ENCODE results near the gene PAX6. TPM values are rescaled to one million over a fixed set of nuclear protein-coding genes. Genes with fewer than 3 reads are reported as not detected.

Gene PAX6
- total and polyA plus RNA-seq, 2 donors (not counting 1 experiment from before 2014, with no cell fraction given) = 0.44 TPM; not detected in 1

- no peaks in the 10 kb centered on the region for H3K36me3 ChIP-seq (ENCODE audit: control insufficient read depth, insufficient read depth, low read length)
- peaks cover 87% of the 10 kb centered on the region for H3K27me3 ChIP-seq (ENCODE audit: control insufficient read depth, insufficient read depth, low read length)
- H3K4me3 ChIP-seq (replicated peaks in 1 of 4; ENCODE audit: control extremely low read depth in 1 of 4, insufficient read depth in 1 of 4, low read depth in 3 of 4, low read length in 4 of 4) = peak overlapping the region in 1 of 4 experiments; percentile 11
- no peaks in the 10 kb centered on the region for H4K20me1 ChIP-seq (ENCODE audit: control insufficient read depth, extremely low read depth, insufficient read depth, low read length)
- H3K79me2 ChIP-seq (ENCODE audit: control insufficient read depth, insufficient read depth, low read length) = no peaks in the 10 kb centered on the region
- DNase-seq (ENCODE audit: low read depth in 2 of 2) = peak in 1 of 2 donors; percentile 23
- no peak overlapping the region for H2AFZ ChIP-seq (ENCODE audit: low read length)
- peak; percentile 83 for TF ChIP-seq EZH2 (IDR thresholded peaks at IDR 0.05; ENCODE audit: low read length, missing control alignments)
- TF ChIP-seq CTCF (conservative IDR thresholded peaks at IDR 0.05 in 1 of 2, IDR thresholded peaks at IDR 0.05 in 1 of 2; ENCODE audit: low read depth in 1 of 2, low read length in 2 of 2) = no peak
- no peak overlapping the region for H3K4me2 ChIP-seq (ENCODE audit: extremely low read depth, insufficient read depth, low read length)
- no peak overlapping the region for H3K27ac ChIP-seq (ENCODE audit: insufficient read depth, low read length)
- H3K9me3 ChIP-seq (ENCODE audit: control insufficient read depth, insufficient read depth, low read depth, low read length) = no peaks in the 10 kb centered on the region
- no peaks in the 10 kb centered on the region for H3K4me1 ChIP-seq (ENCODE audit: control insufficient read depth, extremely low read depth, insufficient read depth, low read length)
- no peak overlapping the region for H3K9ac ChIP-seq (ENCODE audit: insufficient read depth, low read length)
These were observed 4.0 kb downstream of the PAX6 start for GRCh38 chr11:31806928-31807798.

- H3K79me2 ChIP-seq (ENCODE audit: control insufficient read depth, insufficient read depth, low read length) = no peaks in the 10 kb centered on the region
- H2AFZ ChIP-seq (ENCODE audit: low read length) = no peak overlapping the region
- no peak overlapping the region for H3K4me3 ChIP-seq (replicated peaks in 1 of 4; ENCODE audit: control extremely low read depth in 1 of 4, insufficient read depth in 1 of 4, low read depth in 3 of 4, low read length in 4 of 4)
- H3K27me3 ChIP-seq (ENCODE audit: control insufficient read depth, insufficient read depth, low read length) = peaks cover 90% of the 10 kb centered on the region
- H3K4me1 ChIP-seq (ENCODE audit: control insufficient read depth, extremely low read depth, insufficient read depth, low read length) = no peaks in the 10 kb centered on the region
- H3K9ac ChIP-seq (ENCODE audit: insufficient read depth, low read length) = no peak overlapping the region
- peak in 1 of 2 donors; percentile 23 for DNase-seq (ENCODE audit: low read depth in 2 of 2)
- H3K9me3 ChIP-seq (ENCODE audit: control insufficient read depth, insufficient read depth, low read depth, low read length) = no peaks in the 10 kb centered on the region
- H3K27ac ChIP-seq (ENCODE audit: insufficient read depth, low read length) = no peak overlapping the region
- H3K4me2 ChIP-seq (ENCODE audit: extremely low read depth, insufficient read depth, low read length) = no peak overlapping the region
- TF ChIP-seq CTCF (conservative IDR thresholded peaks at IDR 0.05 in 1 of 2, IDR thresholded peaks at IDR 0.05 in 1 of 2; ENCODE audit: low read depth in 1 of 2, low read length in 2 of 2) (no peak), EZH2 (IDR thresholded peaks at IDR 0.05; ENCODE audit: low read length, missing control alignments) (peak; percentile 74)
- no peaks in the 10 kb centered on the region for H3K36me3 ChIP-seq (ENCODE audit: control insufficient read depth, insufficient read depth, low read length)
- no peaks in the 10 kb centered on the region for H4K20me1 ChIP-seq (ENCODE audit: control insufficient read depth, extremely low read depth, insufficient read depth, low read length)
These were observed 4.8 kb downstream of the PAX6 start for GRCh38 chr11:31806186-31806927.

- H3K9me3 ChIP-seq (ENCODE audit: control insufficient read depth, insufficient read depth, low read depth, low read length) = no peaks in the 10 kb centered on the region
- no peak overlapping the region for H3K4me2 ChIP-seq (ENCODE audit: extremely low read depth, insufficient read depth, low read length)
- no peaks in the 10 kb centered on the region for H3K4me1 ChIP-seq (ENCODE audit: control insufficient read depth, extremely low read depth, insufficient read depth, low read length)
- peak in 1 of 2 donors; percentile 83 for DNase-seq (ENCODE audit: low read depth in 2 of 2)
- H2AFZ ChIP-seq (ENCODE audit: low read length) = no peak overlapping the region
- no peaks in the 10 kb centered on the region for H3K36me3 ChIP-seq (ENCODE audit: control insufficient read depth, insufficient read depth, low read length)
- H3K4me3 ChIP-seq (replicated peaks in 1 of 4; ENCODE audit: control extremely low read depth in 1 of 4, insufficient read depth in 1 of 4, low read depth in 3 of 4, low read length in 4 of 4) = no peak overlapping the region
- TF ChIP-seq EZH2 (IDR thresholded peaks at IDR 0.05; ENCODE audit: low read length, missing control alignments) = no peak
- no peak for TF ChIP-seq CTCF (conservative IDR thresholded peaks at IDR 0.05 in 1 of 2, IDR thresholded peaks at IDR 0.05 in 1 of 2; ENCODE audit: low read depth in 1 of 2, low read length in 2 of 2)
- no peak overlapping the region for H3K27ac ChIP-seq (ENCODE audit: insufficient read depth, low read length)
- H3K27me3 ChIP-seq (ENCODE audit: control insufficient read depth, insufficient read depth, low read length) = peaks cover 90% of the 10 kb centered on the region
- H4K20me1 ChIP-seq (ENCODE audit: control insufficient read depth, extremely low read depth, insufficient read depth, low read length) = no peaks in the 10 kb centered on the region
- H3K9ac ChIP-seq (ENCODE audit: insufficient read depth, low read length) = no peak overlapping the region
- no peaks in the 10 kb centered on the region for H3K79me2 ChIP-seq (ENCODE audit: control insufficient read depth, insufficient read depth, low read length)
These were observed 5.4 kb downstream of the PAX6 start for GRCh38 chr11:31805629-31806185.

All from fibroblast of lung (primary cell).